ENCODE data around the gene BRS3.
A peak's percentile ranks its signal among the peaks of the same experiment; 100 is the strongest.
"Not testable (repeated sequence)": the region's sequence is repeated elsewhere in the genome, so short reads cannot be mapped to it uniquely, and the experiment has no call there.

Gene BRS3

DNA sequence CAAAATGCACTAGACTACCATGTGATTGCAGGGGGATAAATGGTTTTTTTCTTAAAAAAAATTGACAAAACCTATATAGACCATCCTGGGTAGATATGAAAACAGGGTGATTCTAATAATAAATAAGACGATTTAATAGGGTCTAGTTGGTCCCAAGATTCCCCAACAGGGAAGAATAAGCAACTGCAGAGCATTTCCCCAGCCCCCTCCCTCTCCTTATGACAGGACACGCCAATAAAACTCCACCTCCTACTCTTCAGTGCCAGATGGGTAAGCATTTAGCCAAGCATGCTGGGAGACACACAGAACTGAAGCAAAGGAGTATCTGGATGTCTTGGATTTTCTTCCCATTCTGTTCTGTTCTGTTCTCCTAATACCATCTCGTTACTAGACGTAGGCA is at the start of gene BRS3:
BRS3 (plus strand) TSS at position 301 of the 400 bp plus-strand sequence. CDS start 168 bp downstream, outside the sequence.
- DNase-seq, result no peak

DNA sequence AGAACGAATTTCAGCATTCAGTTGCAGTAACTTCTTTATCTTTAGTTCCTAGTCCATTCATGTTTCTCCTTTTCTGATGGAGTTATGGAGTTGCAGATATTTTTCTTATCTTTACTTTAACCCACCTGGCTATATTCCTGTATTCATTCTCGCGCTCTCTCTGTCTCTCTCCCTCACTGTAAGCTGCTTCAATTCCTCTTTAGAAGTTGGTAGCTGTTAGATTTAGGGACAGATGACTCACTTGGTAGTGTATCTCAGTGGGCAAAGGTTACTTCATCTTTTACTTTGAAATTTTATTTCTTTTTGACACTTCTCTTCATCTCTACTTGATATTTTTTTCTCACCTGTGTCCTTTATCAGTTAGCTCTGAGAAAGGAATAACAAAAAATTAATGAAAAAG is 49.6 kb upstream of the BRS3 start:
- no peak for DNase-seq

DNA sequence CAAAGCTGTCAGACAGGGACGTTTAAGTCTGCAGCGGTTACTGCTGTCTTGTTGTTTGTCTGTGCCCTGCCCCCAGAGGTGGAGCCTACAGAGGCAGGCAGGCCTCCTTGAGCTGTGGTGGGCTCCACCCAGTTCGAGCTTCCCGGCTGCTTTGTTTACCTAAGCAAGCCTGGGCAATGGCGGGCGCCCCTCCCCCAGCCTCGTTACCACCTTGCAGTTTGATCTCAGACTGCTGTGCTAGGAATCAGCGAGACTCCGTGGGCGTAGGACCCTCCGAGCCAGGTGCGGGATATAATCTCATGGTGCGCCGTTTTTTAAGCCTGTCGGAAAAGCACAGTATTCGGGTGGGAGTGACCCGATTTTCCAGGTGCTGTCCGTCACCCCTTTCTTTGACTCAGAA is 42.1 kb upstream of the BRS3 start:
- DNase-seq, result not testable (repeated sequence)

DNA sequence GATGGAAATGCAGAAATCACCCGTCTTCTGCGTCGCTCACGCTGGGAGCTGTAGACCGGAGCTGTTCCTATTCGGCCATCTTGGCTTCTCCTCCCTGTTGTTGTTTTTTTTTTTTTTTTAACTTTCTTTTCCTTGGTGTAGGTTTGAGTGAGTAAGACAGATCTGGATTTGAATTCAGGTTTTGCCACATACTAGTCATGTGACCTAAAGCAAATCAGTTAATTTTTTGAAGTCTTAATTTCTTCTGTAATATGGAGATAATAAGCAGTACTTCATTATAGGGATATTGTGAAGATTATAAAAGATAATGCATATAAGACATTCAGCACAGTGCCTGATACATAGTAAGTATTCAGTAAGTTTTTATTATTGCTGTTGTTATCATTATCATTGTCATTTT is 41.5 kb upstream of the BRS3 start:
- no peak for DNase-seq

- DNase-seq, result no peak
Measured at GRCh38 chrX:136447308-136447707, 40.4 kb upstream of the BRS3 start.

DNA sequence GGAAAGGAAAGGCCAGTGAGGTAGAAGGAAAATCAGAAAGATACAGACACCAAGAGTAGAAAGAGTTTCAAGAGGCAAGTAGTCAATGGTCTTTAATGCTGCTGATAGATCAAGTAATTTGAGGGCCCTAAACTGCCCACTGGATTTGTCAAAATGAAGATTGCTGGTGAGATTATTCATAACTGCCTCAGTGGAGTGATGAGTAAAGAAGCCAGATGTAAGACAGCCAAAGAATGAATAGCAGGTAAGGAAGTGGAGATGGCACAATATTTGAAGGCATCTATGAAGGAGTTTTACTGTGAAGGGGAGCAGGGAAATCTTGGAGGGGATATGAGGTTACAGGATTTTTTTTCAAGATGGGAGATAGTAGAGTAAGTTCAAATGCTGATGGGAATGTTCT is 39.8 kb upstream of the BRS3 start:
- no peak for DNase-seq

DNA sequence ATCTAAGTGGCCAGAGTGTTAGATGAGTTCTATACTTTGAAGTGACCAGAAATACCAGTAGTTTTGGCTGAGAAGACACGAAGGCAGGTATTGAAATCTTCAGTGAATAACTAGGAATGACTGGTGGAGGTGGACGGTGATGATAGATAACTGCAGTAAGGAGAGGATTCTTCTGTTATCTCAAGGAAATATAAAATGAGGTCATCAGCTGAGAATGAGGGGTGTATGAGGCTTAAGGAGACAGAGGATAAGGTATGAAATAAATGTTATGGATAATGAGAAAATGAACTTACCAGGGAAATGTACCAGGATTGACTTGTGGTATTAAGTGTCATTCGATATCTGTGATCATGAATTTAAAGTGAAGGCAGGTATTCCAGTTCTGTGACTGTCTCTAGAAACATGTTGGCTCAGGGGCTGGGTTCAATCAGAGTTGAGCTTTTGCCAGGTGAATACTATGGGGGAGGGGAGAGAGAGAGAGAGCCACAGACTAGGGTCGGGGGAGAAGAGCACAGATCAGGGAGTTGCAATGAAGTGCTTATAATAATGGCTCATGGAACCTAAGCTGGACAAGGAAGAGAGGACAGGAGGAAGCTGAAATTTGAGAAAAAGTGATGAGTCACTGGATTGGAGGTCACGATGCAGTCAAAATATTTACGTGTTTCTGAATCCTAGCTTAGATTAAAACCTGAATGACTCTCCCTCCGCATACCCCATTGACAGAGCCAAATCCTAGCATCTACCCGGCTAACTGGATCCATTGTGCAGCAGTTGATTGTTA is 37.5 kb upstream of the BRS3 start:
- no peak for DNase-seq

DNA sequence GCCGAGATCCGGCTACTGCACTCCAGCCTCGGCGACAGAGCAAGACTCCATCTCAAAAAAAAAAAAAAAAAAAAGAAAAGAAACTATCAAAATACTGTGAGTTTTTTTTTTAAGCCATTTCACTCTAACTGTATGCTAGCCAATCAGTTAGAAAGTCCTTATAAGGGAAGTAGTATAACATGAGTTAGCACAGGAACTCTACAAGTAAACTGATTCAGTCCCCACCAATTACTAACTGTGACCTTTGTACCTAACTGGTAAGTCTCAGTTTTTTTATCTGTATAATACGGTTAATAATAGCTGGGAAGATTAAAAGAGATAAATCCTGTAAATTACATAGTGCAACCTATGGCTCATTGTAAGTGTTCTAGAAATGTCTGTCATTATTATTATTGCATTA is 35.1 kb upstream of the BRS3 start:
- DNase-seq, result no peak

GRCh38 chrX:136453114-136453513 is 34.6 kb upstream of the BRS3 start:
- no peak for DNase-seq

DNA sequence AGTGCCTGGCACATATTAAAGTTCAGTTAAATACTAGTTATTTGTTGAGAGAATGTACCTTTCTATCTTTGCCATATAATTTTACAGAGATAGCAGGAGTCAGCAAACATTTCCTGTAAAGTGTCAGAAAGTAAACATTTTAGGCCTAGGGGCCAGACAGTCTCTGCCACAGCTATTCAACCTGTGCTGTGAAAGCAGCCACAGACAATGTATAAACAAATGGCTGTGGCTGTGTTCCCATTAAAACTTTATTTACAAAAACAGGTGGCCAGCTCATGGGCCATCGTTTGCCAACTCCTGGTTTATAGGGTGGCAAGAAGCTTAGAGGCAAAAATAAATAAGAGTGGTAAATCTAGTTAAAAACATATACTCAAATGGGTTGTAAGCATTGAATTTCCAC is 34.0 kb upstream of the BRS3 start:
- DNase-seq, result no peak

GRCh38 chrX:136456133-136456532 is 31.6 kb upstream of the BRS3 start:
- DNase-seq, result no peak

GRCh38 chrX:136457303-136457917 is 30.3 kb upstream of the BRS3 start:
- DNase-seq, result no peak

DNA sequence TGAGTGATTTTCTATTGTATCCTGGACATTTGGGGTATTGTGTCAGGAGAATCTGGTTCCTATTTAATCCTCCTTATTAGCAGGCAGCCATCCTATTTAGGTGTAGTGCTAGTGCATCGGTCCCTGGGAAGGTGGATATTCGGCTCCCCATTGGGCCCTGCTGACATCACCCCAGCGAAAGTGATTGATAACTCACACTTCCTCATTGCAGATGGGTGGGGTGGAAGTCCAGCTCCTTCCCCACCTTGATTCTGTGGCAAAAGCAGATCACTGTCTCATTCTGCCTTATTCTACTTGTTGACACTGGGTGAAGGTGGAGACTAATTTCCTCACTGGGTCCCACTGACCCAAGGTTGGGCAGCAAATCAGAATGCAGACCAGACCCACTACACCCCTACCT is 23.2 kb upstream of the BRS3 start:
- no peak for DNase-seq

GRCh38 chrX:136467303-136467702 is 20.4 kb upstream of the BRS3 start:
- DNase-seq, result no peak

- no peak for DNase-seq
Measured at GRCh38 chrX:136468391-136469103, 19.2 kb upstream of the BRS3 start.

- DNase-seq, result no peak
Measured at GRCh38 chrX:136473663-136474062, 14.1 kb upstream of the BRS3 start.

DNA sequence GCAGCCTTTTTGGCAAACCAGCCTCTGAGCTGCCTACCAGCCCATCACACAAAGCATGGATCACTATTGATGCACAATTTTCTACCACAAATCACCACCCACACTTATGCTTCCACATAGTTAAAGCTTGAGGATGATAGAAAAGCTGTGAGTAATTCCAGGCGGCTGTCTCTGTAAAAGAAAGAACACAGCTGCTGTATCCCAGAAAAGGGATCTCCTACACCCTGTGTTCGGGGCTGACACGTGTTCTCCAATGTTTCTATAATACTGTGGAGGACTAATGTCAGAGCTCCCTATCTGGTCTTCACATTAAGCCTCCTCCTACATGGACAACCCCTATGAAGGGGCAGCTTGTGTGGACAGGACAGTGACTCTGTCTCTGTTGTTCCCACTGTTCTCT is 12.5 kb upstream of the BRS3 start:
- no peak for DNase-seq

DNA sequence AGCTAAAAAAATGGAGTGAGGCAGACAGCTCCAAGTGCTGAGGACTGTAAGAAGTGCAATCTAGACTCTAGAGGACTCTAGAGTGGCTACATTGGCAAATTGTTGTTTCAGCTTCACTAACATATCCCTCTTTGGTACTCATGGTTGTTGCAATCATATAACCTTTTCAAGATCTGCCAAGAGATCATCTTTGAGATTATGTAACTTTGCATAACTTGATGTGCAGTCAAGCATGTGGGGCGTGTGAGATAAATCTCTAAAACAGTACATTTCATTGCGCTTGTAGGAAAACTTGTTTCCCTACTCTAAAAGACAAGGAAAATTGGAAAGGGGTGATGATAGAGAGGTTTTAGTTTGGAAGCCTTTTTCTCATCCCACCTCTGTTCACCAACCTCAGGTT is 11.2 kb upstream of the BRS3 start:
- DNase-seq, result no peak

GRCh38 chrX:136477026-136477425 is 10.7 kb upstream of the BRS3 start:
- DNase-seq, result no peak

GRCh38 chrX:136480383-136480782 is 7.4 kb upstream of the BRS3 start:
- DNase-seq, result no peak

DNA sequence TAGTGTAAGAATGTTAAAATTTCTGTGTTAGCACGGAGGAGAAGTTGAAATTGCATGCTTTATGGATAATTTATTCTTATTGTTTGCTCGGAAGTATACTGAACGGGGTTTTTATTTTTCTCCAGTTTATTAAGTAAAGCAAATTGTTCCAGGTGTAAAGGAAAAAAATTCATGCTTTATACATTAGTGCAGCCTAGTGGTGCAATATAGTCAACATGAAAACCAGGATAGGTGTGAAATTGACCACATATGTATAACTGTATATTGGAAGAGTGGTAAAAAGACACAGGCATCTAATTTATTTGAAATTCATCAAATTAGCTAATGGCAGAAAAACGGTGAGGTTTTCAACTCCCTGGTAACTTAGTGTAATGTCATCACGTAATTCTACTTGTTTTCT is 959 bp downstream of the BRS3 start:
- DNase-seq, result no peak

- no peak for DNase-seq
Measured at GRCh38 chrX:136491832-136492231, 4.1 kb downstream of the BRS3 start.

- no peak for DNase-seq
Measured at GRCh38 chrX:136493011-136493410, 5.3 kb downstream of the BRS3 start.

GRCh38 chrX:136495043-136495442 is 7.3 kb downstream of the BRS3 start:
- DNase-seq, result peak; percentile 12

All from GDM1 (cell line).